GM12878 (cell line): ENCODE measurements around the gene VTA1. TPM values are rescaled to one million over a fixed set of nuclear protein-coding genes. Genes with fewer than 3 reads are reported as not detected.
"Not testable (repeated sequence)": the region's sequence is repeated elsewhere in the genome, so short reads cannot be mapped to it uniquely, and the experiment has no call there.

Experiments used
- ATAC-seq: fragments of 200-7000 bp; cut with Tn5 transposase; 3 replicates; pipeline ENCODE4 v1.9.1; 2020; ENCODE audit warnings: mild to moderate bottlenecking, moderate library complexity
- BruUV-seq: library from RNA; stranded (reverse); fragments of 400-500 nt; replicated peaks from 2 replicates; lab custom pipeline; 2021; lab: Mats Ljungman, UMichigan
- CTCF ChIA-PET: fragments of 300-600 bp; sonication (Branson Sonifier 250); formaldehyde crosslinking; extraction: SDS; loops from one replicate; lab custom pipeline; 2021; ENCODE audit warnings: inconsistent platforms; lab: Yijun Ruan, JAX
- POLR2A ChIA-PET: fragments of 350-600 bp; formaldehyde crosslinking; extraction: SDS; loops from one replicate; lab custom pipeline; 2021; ENCODE audit warnings: inconsistent platforms; lab: Charles Lee
- RAD21 ChIA-PET: fragments of 300-600 bp; sonication (Branson Sonifier 250); formaldehyde crosslinking; loops from one replicate; lab custom pipeline; 2023; ENCODE audit warnings: antibody characterized with exemption; ENCODE audit not compliant: unreplicated experiment; lab: Charles Lee
- SMC1A ChIA-PET: fragments of 300-600 bp; sonication (Branson Sonifier 250); formaldehyde crosslinking; loops from one replicate; lab custom pipeline; 2023; ENCODE audit not compliant: unreplicated experiment, uncharacterized antibody; lab: Charles Lee
- DNase-seq: peaks from one replicate; pipeline ENCODE4 v3.0.0-alpha.2; 2011; ENCODE audit warnings: low read depth, low spot score
- FAIRE-seq: peaks from 3 replicates; lab custom pipeline; 2011; peaks lifted over from hg19 to GRCh38; lab: Jason Lieb, UNC
- H2AFZ ChIP-seq: 2 replicates; pipeline ENCODE4 v1.6.0; 2011; ENCODE audit warnings: low read depth, low read length, control low read depth; ENCODE audit not compliant: control insufficient read depth
- H3K27ac ChIP-seq: 2 replicates; pipeline ENCODE4 v1.5.1; 2011; ENCODE audit warnings: control low read depth; ENCODE audit not compliant: control insufficient read depth, insufficient read depth
- H3K27me3 ChIP-seq, 2 experiments: replicated peaks in 1 of 2; 2 replicates each; pipeline versions ENCODE4 v1.6.0 to v1.6.1; 2011; ENCODE audit warnings: low read length in 1 of 2; ENCODE audit not compliant: control insufficient read depth in 2 of 2, insufficient read depth in 2 of 2
- H3K36me3 ChIP-seq, 2 experiments: 2 replicates each; pipeline ENCODE4 v1.5.1; 2011; ENCODE audit warnings: low read length in 1 of 2; ENCODE audit not compliant: control insufficient read depth in 2 of 2, insufficient read depth in 2 of 2
- H3K4me1 ChIP-seq: 2 replicates; pipeline ENCODE4 v1.6.1; 2011; ENCODE audit warnings: mild to moderate bottlenecking, low read length, moderate library complexity, mixed read lengths; ENCODE audit not compliant: control insufficient read depth, insufficient read depth
- H3K4me2 ChIP-seq: 2 replicates; pipeline ENCODE4 v1.6.0; 2011; ENCODE audit warnings: control low read depth; ENCODE audit not compliant: control insufficient read depth, insufficient read depth
- H3K4me3 ChIP-seq: fragments of 200-600 bp; sonication (generic); 2 replicates; pipeline ENCODE4 v1.5.1; 2016
- H3K79me2 ChIP-seq: 2 replicates; pipeline ENCODE4 v1.6.0; 2011; ENCODE audit warnings: low read length; ENCODE audit not compliant: control insufficient read depth, insufficient read depth
- H3K9ac ChIP-seq: 2 replicates; pipeline ENCODE4 v1.8.0; 2011; ENCODE audit warnings: low read length, control low read depth, mixed read lengths; ENCODE audit not compliant: control insufficient read depth, insufficient read depth
- H3K9me3 ChIP-seq: replicated peaks from 3 replicates; pipeline ENCODE4 v1.5.1; 2011; ENCODE audit warnings: mild to moderate bottlenecking, low read length; ENCODE audit not compliant: control insufficient read depth, insufficient read depth
- H4K20me1 ChIP-seq: 2 replicates; pipeline ENCODE4 v1.6.0; 2011; ENCODE audit not compliant: control insufficient read depth, insufficient read depth
- ZBTB33 ChIP-seq: fragments of 450-650 bp; IDR thresholded peaks from 2 replicates; pipeline ENCODE4 v1.6.1; 2017; ENCODE audit warnings: mild to moderate bottlenecking
- WGBS: methylation state at CpG from one replicate; pipeline ENCODE4 v1.1.6; 2016; ENCODE audit warnings: low lambda C conversion rate; ENCODE audit not compliant: insufficient replicate concordance, insufficient coverage; ENCODE audit errors: missing lambda C conversion rate; 5-methylcytosine and 5-hydroxymethylcytosine counted together
- in situ Hi-C: fragments of 300-500 bp; cut with MboI; formaldehyde crosslinking; loops from 9 replicates; pipeline ENCODE4 v1.14.3; 2018; ENCODE audit warnings: mixed read lengths
- intact Hi-C: fragments of 100-400 bp; cut with micrococcal nuclease; formaldehyde crosslinking; loops from one replicate; pipeline ENCODE4 v1.14.2; 2022; ENCODE audit not compliant: unreplicated experiment
- polyA plus RNA-seq, 11 experiments: library from polyadenylated mRNA; depleted of rRNA in 4 of 11; unstranded in 6 of 11; stranded (reverse) in 5 of 11; fragments of >200 nt; fragmentation: Nextera tagmentation in 4 of 11; fragmentation: Illumina TruSeq in 1 of 11; extraction: Ambion mirVana in 4 of 11; extraction: Trizol in 1 of 11; gene quantifications; 1 replicate in 1 of 11; 2 replicates in 10 of 11; pipeline versions ENCODE4 v1.2.1 to v1.2.3, GENCODE V29; 2011 to 2016; ENCODE audit warnings: inconsistent platforms in 2 of 11, missing spikeins in 2 of 11, low read depth in 1 of 11
- total RNA-seq, 4 experiments: library from RNA; depleted of rRNA in 3 of 4; stranded (reverse); fragments of >200 nt in 3 of 4; fragmentation: Illumina TruSeq in 1 of 4; extraction: Trizol in 1 of 4; gene quantifications; 2 replicates each; pipeline versions ENCODE4 v1.2.1 to v1.2.3, GENCODE V29; 2013 to 2021
- TF ChIP-seq, protein P1 (sequence below), 3 experiments: IDR thresholded peaks in 2 of 3; conservative IDR thresholded peaks in 1 of 3; 2 replicates each; pipeline ENCODE4 v1.5.1; 2011; ENCODE audit warnings: low read depth in 3 of 3, low read length in 3 of 3, mild to moderate bottlenecking in 3 of 3, control low read depth in 2 of 3, moderate library complexity in 2 of 3, inconsistent platforms in 1 of 3, mixed read lengths in 1 of 3; ENCODE audit not compliant: control insufficient read depth in 2 of 3, insufficient read depth in 1 of 3; ENCODE audit errors: extremely low read depth in 1 of 3

VTA1 gene
- total and polyA plus RNA-seq, 10 of the 15 experiments (the other 5 are each of a cell fraction or from before 2014, with no cell fraction given) = 48.3 to 126 (median 90.7) TPM

GRCh38 chr6:142188341-142188740, 41.3 kb downstream of the VTA1 start:
- peak; percentile 65; the same call in 1 of the 2 replicates for TF ChIP-seq ZBTB33
- TF ChIP-seq, protein P1, sequence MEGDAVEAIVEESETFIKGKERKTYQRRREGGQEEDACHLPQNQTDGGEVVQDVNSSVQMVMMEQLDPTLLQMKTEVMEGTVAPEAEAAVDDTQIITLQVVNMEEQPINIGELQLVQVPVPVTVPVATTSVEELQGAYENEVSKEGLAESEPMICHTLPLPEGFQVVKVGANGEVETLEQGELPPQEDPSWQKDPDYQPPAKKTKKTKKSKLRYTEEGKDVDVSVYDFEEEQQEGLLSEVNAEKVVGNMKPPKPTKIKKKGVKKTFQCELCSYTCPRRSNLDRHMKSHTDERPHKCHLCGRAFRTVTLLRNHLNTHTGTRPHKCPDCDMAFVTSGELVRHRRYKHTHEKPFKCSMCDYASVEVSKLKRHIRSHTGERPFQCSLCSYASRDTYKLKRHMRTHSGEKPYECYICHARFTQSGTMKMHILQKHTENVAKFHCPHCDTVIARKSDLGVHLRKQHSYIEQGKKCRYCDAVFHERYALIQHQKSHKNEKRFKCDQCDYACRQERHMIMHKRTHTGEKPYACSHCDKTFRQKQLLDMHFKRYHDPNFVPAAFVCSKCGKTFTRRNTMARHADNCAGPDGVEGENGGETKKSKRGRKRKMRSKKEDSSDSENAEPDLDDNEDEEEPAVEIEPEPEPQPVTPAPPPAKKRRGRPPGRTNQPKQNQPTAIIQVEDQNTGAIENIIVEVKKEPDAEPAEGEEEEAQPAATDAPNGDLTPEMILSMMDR (IDR thresholded peaks at IDR 0.05 in 2 of 3, conservative IDR thresholded peaks at IDR 0.05 in 1 of 3; ENCODE audit: control insufficient read depth in 2 of 3, extremely low read depth in 1 of 3, insufficient read depth in 1 of 3, low read depth in 3 of 3, low read length in 3 of 3) = peak in 1 of 3 experiments; percentile 32; a peak in 1 of 6 replicates
- H3K27me3 ChIP-seq, BruUV-seq, ATAC-seq, H3K9ac ChIP-seq, RAD21 ChIA-PET, FAIRE-seq, H3K27ac ChIP-seq, DNase-seq, intact Hi-C loops, H3K79me2 ChIP-seq, H3K4me2 ChIP-seq, in situ Hi-C loops, H3K9me3 ChIP-seq, H4K20me1 ChIP-seq, POLR2A ChIA-PET, H3K4me3 ChIP-seq, H2AFZ ChIP-seq, H3K4me1 ChIP-seq, H3K36me3 ChIP-seq: not testable (repeated sequence)
- CTCF ChIA-PET = interaction anchor here (1.5 kb wide), 1 partner anchor 11 kb away, joined by 4 read pairs; no protein-coding TSS in a partner anchor
- SMC1A ChIA-PET = interaction anchor here (0.9 kb wide), 1 partner anchor 28 kb away, joined by 4 read pairs; no protein-coding TSS in a partner anchor
- 98% methylated on average over 8 of the region's 8 CpGs for WGBS
